HG03378 (cell line): Measurements from ENCODE around the gene BCKDK.

Experiments used
- ATAC-seq: cut with Tn5 transposase; IDR thresholded peaks from one replicate; pipeline ENCODE4 v1.9.1; 2021; ENCODE audit warnings: mild to moderate bottlenecking, moderate library complexity; ENCODE audit not compliant: unreplicated experiment

Gene BCKDK

GRCh38 chr16:31080035-31080629 is 28.1 kb upstream of the BCKDK start:
- ATAC-seq, result no peak

- ATAC-seq, result no peak
Measured at GRCh38 chr16:31080756-31081419, 27.3 kb upstream of the BCKDK start.

GRCh38 chr16:31081428-31082351 is 26.5 kb upstream of the BCKDK start:
- no peak for ATAC-seq

- ATAC-seq, result no peak
Measured at GRCh38 chr16:31082368-31083045, 25.7 kb upstream of the BCKDK start.

- no peak for ATAC-seq
Measured at GRCh38 chr16:31083081-31083480, 25.1 kb upstream of the BCKDK start.

GRCh38 chr16:31083556-31083955 is 24.6 kb upstream of the BCKDK start:
- ATAC-seq, result no peak

- ATAC-seq, result no peak
Measured at GRCh38 chr16:31083981-31084380, 24.2 kb upstream of the BCKDK start.

GRCh38 chr16:31084584-31085302 is 23.4 kb upstream of the BCKDK start:
- ATAC-seq, result no peak

GRCh38 chr16:31085411-31085810 is 22.8 kb upstream of the BCKDK start:
- no peak for ATAC-seq

- ATAC-seq, result no peak
Measured at GRCh38 chr16:31085873-31086628, 22.1 kb upstream of the BCKDK start.

GRCh38 chr16:31086629-31086906 is 21.6 kb upstream of the BCKDK start:
- no peak for ATAC-seq

GRCh38 chr16:31087481-31087880 is 20.7 kb upstream of the BCKDK start:
- ATAC-seq, result no peak

GRCh38 chr16:31087971-31088370 is 20.2 kb upstream of the BCKDK start:
- ATAC-seq, result no peak

GRCh38 chr16:31088459-31089183 is 19.6 kb upstream of the BCKDK start, which contains the start of gene PRSS53:
PRSS53 (minus strand) TSS chr16:31088943; CDS start chr16:31088809, 134 bp downstream.
- no peak for ATAC-seq

GRCh38 chr16:31089199-31089598 is 19.0 kb upstream of the BCKDK start:
- ATAC-seq, result no peak

- no peak for ATAC-seq
Measured at GRCh38 chr16:31090540-31090939, 17.6 kb upstream of the BCKDK start.

GRCh38 chr16:31092330-31092729 is 15.9 kb upstream of the BCKDK start:
- no peak for ATAC-seq

GRCh38 chr16:31093132-31093703 is 15.0 kb upstream of the BCKDK start:
- ATAC-seq, result no peak

- peak; percentile 5 for ATAC-seq
Measured at GRCh38 chr16:31094088-31094423, 14.1 kb upstream of the BCKDK start.
